ENCODE data around the gene HOXC10. TPM values are rescaled to one million over a fixed set of nuclear protein-coding genes. Genes with fewer than 3 reads are reported as not detected.

Gene HOXC10
- total RNA-seq, result 0.33 TPM

GRCh38 chr12:53984901-53985691 is at the start of gene HOXC10:
HOXC10 (plus strand) TSS chr12:53985146; CDS start chr12:53985260, 114 bp downstream.
- ATAC-seq, result no peak
- no peak for DNase-seq (ENCODE audit: low spot score)

GRCh38 chr12:53935383-53936341 is 49.3 kb upstream of the HOXC10 start:
- DNase-seq (ENCODE audit: low spot score) (no peak), ATAC-seq (no peak)

- no peak for DNase-seq (ENCODE audit: low spot score)
- ATAC-seq, result no peak
Observed at GRCh38 chr12:53937099-53937498, 47.8 kb upstream of the HOXC10 start.

- DNase-seq (ENCODE audit: low spot score), result no peak
- ATAC-seq, result no peak
Observed at GRCh38 chr12:53937596-53938325, 47.2 kb upstream of the HOXC10 start.

- ATAC-seq (no peak), DNase-seq (ENCODE audit: low spot score) (no peak)
Observed at GRCh38 chr12:53938326-53939140, 46.4 kb upstream of the HOXC10 start, which contains the start of gene HOXC13. HOXC13 (plus strand) TSS chr12:53938831; CDS start chr12:53938907, 76 bp downstream.

- DNase-seq (ENCODE audit: low spot score), result no peak
- peak; percentile 68 for ATAC-seq
Observed at GRCh38 chr12:53939141-53940108, 45.5 kb upstream of the HOXC10 start.

- DNase-seq (ENCODE audit: low spot score) (no peak), ATAC-seq (no peak)
Observed at GRCh38 chr12:53940443-53941014, 44.4 kb upstream of the HOXC10 start.

GRCh38 chr12:53941187-53941586 is 43.8 kb upstream of the HOXC10 start:
- ATAC-seq (no peak), DNase-seq (ENCODE audit: low spot score) (no peak)

- ATAC-seq (no peak), DNase-seq (ENCODE audit: low spot score) (no peak)
Observed at GRCh38 chr12:53941750-53942149, 43.2 kb upstream of the HOXC10 start.

GRCh38 chr12:53942467-53942997 is 42.4 kb upstream of the HOXC10 start:
- no peak for DNase-seq (ENCODE audit: low spot score)
- ATAC-seq, result no peak

- ATAC-seq (no peak), DNase-seq (ENCODE audit: low spot score) (no peak)
Observed at GRCh38 chr12:53944209-53944608, 40.7 kb upstream of the HOXC10 start.

GRCh38 chr12:53944907-53945847 is 39.8 kb upstream of the HOXC10 start:
- no peak for DNase-seq (ENCODE audit: low spot score)
- ATAC-seq, result no peak

- ATAC-seq, result no peak
- DNase-seq (ENCODE audit: low spot score), result no peak
Observed at GRCh38 chr12:53947743-53948142, 37.2 kb upstream of the HOXC10 start.

GRCh38 chr12:53948650-53949593 is 36.0 kb upstream of the HOXC10 start:
- DNase-seq (ENCODE audit: low spot score) (no peak), ATAC-seq (no peak)

GRCh38 chr12:53949631-53950436 is 35.1 kb upstream of the HOXC10 start:
- no peak for ATAC-seq
- DNase-seq (ENCODE audit: low spot score), result no peak
